HepG2 (cell line): Measurements from ENCODE around the gene CEP55. TPM values are rescaled to one million over a fixed set of nuclear protein-coding genes. Genes with fewer than 3 reads are reported as not detected.

Experiments used
- ATAC-seq: fragments of 200-7000 bp; cut with Tn5 transposase; 3 replicates; pipeline ENCODE4 v1.9.1; 2020; ENCODE audit warnings: mild to moderate bottlenecking, moderate library complexity
- BruUV-seq: library from RNA; stranded (reverse); fragments of 400-500 nt; replicated peaks from 2 replicates; lab custom pipeline; 2021; lab: Mats Ljungman, UMichigan
- CTCF ChIA-PET: fragments of 300-600 bp; formaldehyde crosslinking; extraction: SDS; loops from one replicate; lab custom pipeline; 2021; ENCODE audit warnings: low total read pairs, inconsistent platforms, low intra/inter-chr PET ratio; lab: Yijun Ruan, JAX
- POLR2A ChIA-PET: fragments of 350-600 bp; sonication (Branson Sonifier 250); formaldehyde crosslinking; loops from one replicate; lab custom pipeline; 2020; ENCODE audit warnings: antibody characterized with exemption, inconsistent platforms; lab: Yijun Ruan, JAX
- DNase-seq: peaks from one replicate; pipeline ENCODE4 v3.0.0-alpha.2; 2015; ENCODE audit warnings: low spot score
- FAIRE-seq: peaks from 3 replicates; lab custom pipeline; 2011; peaks lifted over from hg19 to GRCh38; lab: Jason Lieb, UNC
- H2AFZ ChIP-seq: one replicate; pipeline ENCODE4 v1.6.1; 2011; ENCODE audit warnings: low read length, inconsistent platforms
- H3K27ac ChIP-seq: fragments of 300-600 bp; 3 replicates; pipeline ENCODE4 v1.8.0; 2011; ENCODE audit warnings: mixed run types, mild to moderate bottlenecking, mixed read lengths, low read length, inconsistent platforms; ENCODE audit not compliant: insufficient read depth; ENCODE audit errors: extremely low read length
- H3K27me3 ChIP-seq, 2 experiments: fragments of 200-600 bp in 1 of 2; 2 replicates in 1 of 2; 3 replicates in 1 of 2; pipeline versions ENCODE4 v1.6.0 to v1.8.0; 2011; ENCODE audit warnings: low read length in 2 of 2, mild to moderate bottlenecking in 2 of 2, moderate library complexity in 2 of 2, inconsistent platforms in 1 of 2; ENCODE audit not compliant: insufficient read depth in 2 of 2, control insufficient read depth in 1 of 2
- H3K36me3 ChIP-seq, 2 experiments: fragments of 200-600 bp in 1 of 2; replicated peaks in 1 of 2; 2 replicates in 1 of 2; 3 replicates in 1 of 2; pipeline versions ENCODE4 v1.5.1 to v1.8.0; 2011; ENCODE audit warnings: low read length in 2 of 2, inconsistent platforms in 1 of 2; ENCODE audit not compliant: insufficient read depth in 2 of 2, control insufficient read depth in 1 of 2
- H3K4me1 ChIP-seq: 2 replicates; pipeline ENCODE4 v1.5.1; 2012; ENCODE audit warnings: low read length, inconsistent platforms; ENCODE audit not compliant: insufficient read depth
- H3K4me2 ChIP-seq: 2 replicates; pipeline ENCODE4 v1.6.0; 2011; ENCODE audit warnings: low read depth, low read length, inconsistent platforms
- H3K4me3 ChIP-seq, 3 experiments: fragments of 200-600 bp in 1 of 3; sonication (generic), shearing (Covaris generic) in 1 of 3; replicated peaks in 1 of 3; 2 replicates each; pipeline ENCODE4 v1.5.1; 2011 to 2016; ENCODE audit warnings: low read length in 3 of 3, inconsistent platforms in 2 of 3, low read depth in 2 of 3, mild to moderate bottlenecking in 2 of 3, control low read depth in 1 of 3, mixed read lengths in 1 of 3; ENCODE audit not compliant: insufficient read depth in 1 of 3
- H3K79me2 ChIP-seq: one replicate; pipeline ENCODE4 v1.6.1; 2011; ENCODE audit warnings: low read length, inconsistent platforms; ENCODE audit not compliant: insufficient read depth
- H3K9ac ChIP-seq: 2 replicates; pipeline ENCODE4 v1.6.0; 2011; ENCODE audit warnings: mild to moderate bottlenecking, low read depth, low read length, inconsistent platforms; ENCODE audit not compliant: insufficient read depth
- H3K9me3 ChIP-seq: 2 replicates; pipeline ENCODE4 v1.5.1; 2012; ENCODE audit warnings: mild to moderate bottlenecking, low read length
- H4K20me1 ChIP-seq: 2 replicates; pipeline ENCODE4 v1.6.0; 2011; ENCODE audit warnings: inconsistent platforms, mild to moderate bottlenecking, low read length, moderate library complexity; ENCODE audit not compliant: insufficient read depth
- CBX2 ChIP-seq, 2 experiments: fragments of 200-600 bp in 1 of 2; sonication (generic); formaldehyde crosslinking in 1 of 2; IDR thresholded peaks; 2 replicates each; pipeline versions ENCODE4 v1.7.0 to v1.8.1; 2018 to 2022; ENCODE audit warnings: low read depth in 2 of 2, low read length in 1 of 2, mild to moderate bottlenecking in 1 of 2, missing genetic modification reagents in 1 of 2
- E2F1 ChIP-seq: sonication (generic); formaldehyde crosslinking; IDR thresholded peaks from 2 replicates; pipeline ENCODE4 v1.5.0; 2020; ENCODE audit warnings: missing genetic modification reagents
- FOXA3 ChIP-seq: IDR thresholded peaks from 2 replicates; pipeline ENCODE4 v1.6.1; 2016; ENCODE audit warnings: missing genetic modification reagents, missing compliant biosample characterization
- KLF9 ChIP-seq: IDR thresholded peaks from 2 replicates; pipeline ENCODE4 v1.6.1; 2016; ENCODE audit warnings: low read depth
- MYC ChIP-seq: sonication (generic); formaldehyde crosslinking; IDR thresholded peaks from 2 replicates; pipeline ENCODE4 v1.9.0; 2021; ENCODE audit warnings: missing genetic modification reagents, borderline replicate concordance
- NBN ChIP-seq: fragments of 450-650 bp; conservative IDR thresholded peaks from 2 replicates; pipeline ENCODE4 v1.6.1; 2017
- RXRB ChIP-seq: IDR thresholded peaks from 2 replicates; pipeline ENCODE4 v1.6.1; 2016; ENCODE audit warnings: borderline replicate concordance, missing genetic modification reagents, missing compliant biosample characterization
- SAP130 ChIP-seq: IDR thresholded peaks from 2 replicates; pipeline ENCODE4 v1.6.1; 2016; ENCODE audit warnings: low read depth
- SRF ChIP-seq: IDR thresholded peaks from 2 replicates; pipeline ENCODE4 v1.6.1; 2011; ENCODE audit warnings: mild to moderate bottlenecking, low read depth, low read length, moderate library complexity
- STAG1 ChIP-seq: sonication (generic); formaldehyde crosslinking; IDR thresholded peaks from 2 replicates; pipeline ENCODE4 v1.4.0; 2020; ENCODE audit warnings: missing genetic modification reagents
- ZBTB49 ChIP-seq: sonication (generic); formaldehyde crosslinking; IDR thresholded peaks from 2 replicates; pipeline ENCODE4 v1.4.0; 2020; ENCODE audit warnings: missing genetic modification reagents, borderline replicate concordance
- ZNF441 ChIP-seq: sonication (generic); formaldehyde crosslinking; IDR thresholded peaks from 2 replicates; pipeline ENCODE4 v1.7.0; 2021; ENCODE audit warnings: missing genetic modification reagents, borderline replicate concordance
- ZNF556 ChIP-seq: sonication (generic); formaldehyde crosslinking; IDR thresholded peaks from 2 replicates; pipeline ENCODE4 v1.4.0; 2020; ENCODE audit warnings: mild to moderate bottlenecking, missing genetic modification reagents, borderline replicate concordance
- ZSCAN29 ChIP-seq: sonication (generic); formaldehyde crosslinking; conservative IDR thresholded peaks from 2 replicates; pipeline ENCODE4 v1.4.0; 2020; ENCODE audit warnings: mild to moderate bottlenecking, missing genetic modification reagents
- whole genome bisulfite sequencing: methylation state at CpG from one replicate; pipeline ENCODE4 v1.1.6; 2017; ENCODE audit warnings: low lambda C conversion rate; 5-methylcytosine and 5-hydroxymethylcytosine counted together
- in situ Hi-C: cut with HindIII; loops from 2 replicates; pipeline ENCODE4 v1.10.0; 2017; ENCODE audit warnings: low pct_unique_long_range_greater_than_20kb; ENCODE audit not compliant: extremely low pct_ligation_motif_present
- intact Hi-C: fragments of 100-400 bp; cut with micrococcal nuclease; formaldehyde crosslinking; loops from one replicate; pipeline ENCODE4 v1.10.0; 2022; ENCODE audit not compliant: unreplicated experiment
- polyA plus RNA-seq, 8 experiments: library from polyadenylated mRNA; depleted of rRNA in 3 of 8; stranded (reverse) in 7 of 8; unstranded in 1 of 8; fragments of >200 nt; fragmentation: Illumina TruSeq in 4 of 8; extraction: Trizol in 4 of 8; gene quantifications; 2 replicates each; pipeline versions ENCODE4 v1.2.1 to v1.2.3, GENCODE V29; 2011 to 2016; ENCODE audit warnings: low read depth in 4 of 8, missing spikeins in 1 of 8, mixed read lengths in 1 of 8; ENCODE audit not compliant: insufficient read depth in 1 of 8
- total RNA-seq, 5 experiments: library from RNA; depleted of rRNA; stranded (reverse); fragments of >200 nt; fragmentation: Illumina TruSeq; extraction: Trizol; gene quantifications; 2 replicates each; pipeline ENCODE4 v1.2.3, GENCODE V29; 2016; ENCODE audit warnings: low read depth in 1 of 5

The CEP55 gene
- total and polyA plus RNA-seq, 2 of the 13 experiments (the other 11 are each of a cell fraction or from before 2014, with no cell fraction given) = 6.5 to 17.1 TPM

- no peak for ATAC-seq
- peaks cover 0 to 19% of the 10 kb centered on the region in 2 experiments; a peak in 3 of 5 replicates for H3K27me3 ChIP-seq
- peak overlapping the region; percentile 57 for H2AFZ ChIP-seq
These were observed 14.7 kb upstream of the CEP55 start for GRCh38 chr10:93481637-93482144.

GRCh38 chr10:93482145-93482834 lies 14.1 kb upstream of the CEP55 start, which contains the start of gene MYOF:
MYOF (minus strand) TSS chr10:93482334; CDS start chr10:93482194, 140 bp downstream.
- Histone ChIP-seq H3K4me3 (peak within 1 kb of the TSS; percentile 50 to 65 (median 57)), H3K79me2 (no peaks in the 10 kb centered on the region), H2AFZ (peak within 1 kb of the TSS; percentile 57), H3K4me1 (peaks cover 8% of the 10 kb centered on the region; the same call in 1 of the 2 replicates), H3K36me3 (no peaks in the 10 kb centered on the region), H3K9me3 (no peaks in the 10 kb centered on the region), H3K27ac (no peak within 1 kb of the TSS), H3K4me2 (peak within 1 kb of the TSS; percentile 80), H3K9ac (peak within 1 kb of the TSS; percentile 31; the same call in 1 of the 2 replicates), H3K27me3 (peaks cover 0 to 19% of the 10 kb centered on the region in 2 experiments; a peak in 3 of 5 replicates), H4K20me1 (no peaks in the 10 kb centered on the region)
- CTCF ChIA-PET = interaction anchor here (1.1 to 4.5 kb wide), 4 partner anchors 29 to 109 kb away, joined by 3 to 86 read pairs (median 4); no protein-coding TSS in a partner anchor
- POLR2A ChIA-PET = interaction anchor here (1.1 kb wide), 1 partner anchor 14 kb away, joined by 3 read pairs; the partner anchor contains the start of gene CEP55
- intact Hi-C loops (loop anchor here (1.0 to 10.0 kb wide), 3 partner anchors 29 to 106 kb away; no protein-coding TSS in a partner anchor), in situ Hi-C loops (loop anchor here (5.0 kb wide), 1 partner anchor 105 kb away; no protein-coding TSS in a partner anchor)
- peak; percentile 44 for FAIRE-seq
- BruUV-seq = no TSS peak
- WGBS = 3% methylated on average over 27 of the region's 27 CpGs
- DNase-seq = peak; percentile 59
- peak; percentile 82 for ATAC-seq
- TF ChIP-seq SRF (no peak), RXRB (CRISPR knock-in tag) (no peak), KLF9 (CRISPR knock-in tag) (no peak), STAG1 (peak; percentile 82), E2F1 (CRISPR knock-in tag) (no peak), NBN (no peak), ZBTB49 (no peak), ZSCAN29 (CRISPR knock-in tag) (peak; percentile 97), MYC (no peak), FOXA3 (CRISPR knock-in tag) (0 out of 2 replicates have a peak, but pooled peaks have one; percentile 6), SAP130 (peak; percentile 35), ZNF441 (CRISPR knock-in tag) (no peak)

More at GRCh38 chr10:93481637-93482144, 14.7 kb upstream of the CEP55 start:
- ChIA-PET POLR2A (no interaction called here), CTCF (interaction anchor here (1.2 to 4.5 kb wide), 2 partner anchors 30 to 105 kb away, joined by 5 to 86 read pairs; no protein-coding TSS in a partner anchor)
- Histone ChIP-seq H3K9me3 (no peaks in the 10 kb centered on the region), H3K9ac (peak overlapping the region; percentile 31; the same call in 1 of the 2 replicates), H3K4me1 (peaks cover 8% of the 10 kb centered on the region; the same call in 1 of the 2 replicates), H3K36me3 (no peaks in the 10 kb centered on the region), H3K79me2 (no peaks in the 10 kb centered on the region), H3K4me3 (peak overlapping the region in 2 of 3 experiments; percentile 57 to 65; a peak in 5 of 6 replicates), H4K20me1 (no peaks in the 10 kb centered on the region), H3K4me2 (peak overlapping the region; percentile 80), H3K27ac (no peak overlapping the region)
- WGBS = 24% methylated on average over 7 of the region's 7 CpGs
- FAIRE-seq (no peak), DNase-seq (no peak)
- in situ Hi-C loops (loop anchor here (5.0 kb wide), 1 partner anchor 104 kb away; no protein-coding TSS in a partner anchor), intact Hi-C loops (loop anchor here (1.0 to 10.0 kb wide), 3 partner anchors 30 to 105 kb away; no protein-coding TSS in a partner anchor)
- TF ChIP-seq ZNF556 (CRISPR knock-in tag) (no peak), CBX2 (IDR thresholded peaks at IDR 0.05; ENCODE audit: low read depth, low read length) (peak; percentile 80), CBX2 (CRISPR knock-in tag; IDR thresholded peaks at IDR 0.05; ENCODE audit: low read depth) (no peak)
- BruUV-seq = no TSS peak
